IMR-90 (cell line): Measurements from ENCODE around the gene SEH1L. TPM values are rescaled to one million over a fixed set of nuclear protein-coding genes. Genes with fewer than 3 reads are reported as not detected.

Source experiments
- ATAC-seq: fragments of 200-7000 bp; cut with Tn5 transposase; 2 replicates; pipeline ENCODE4 v1.9.1; 2020; ENCODE audit warnings: low read depth, mild to moderate bottlenecking, moderate library complexity
- BruUV-seq: library from RNA; stranded (reverse); fragments of 400-500 nt; replicated peaks from 2 replicates; lab custom pipeline; 2021; lab: Mats Ljungman, UMichigan
- CTCF ChIA-PET: fragments of 300-600 bp; formaldehyde crosslinking; extraction: SDS; loops from one replicate; lab custom pipeline; 2021; ENCODE audit warnings: antibody characterized with exemption; lab: Yijun Ruan, JAX
- POLR2A ChIA-PET: fragments of 300-600 bp; sonication (Branson Sonifier 250); formaldehyde crosslinking; loops from one replicate; lab custom pipeline; 2022; ENCODE audit warnings: antibody characterized with exemption; ENCODE audit not compliant: unreplicated experiment; lab: Charles Lee
- DNase-seq: peaks from one replicate; pipeline ENCODE4 v3.0.0; 2013
- H2AFZ ChIP-seq: replicated peaks from 2 replicates; pipeline ENCODE3; 2013; ENCODE audit warnings: low read length, mild to moderate bottlenecking; ENCODE audit not compliant: poor library complexity
- H2AK5ac ChIP-seq: 2 replicates; pipeline ENCODE4 v1.6.1; 2013; ENCODE audit warnings: low read depth, low read length, inconsistent platforms
- H2AK9ac ChIP-seq: replicated peaks from 2 replicates; pipeline ENCODE3; 2013; ENCODE audit warnings: mild to moderate bottlenecking, low read depth, low read length, moderate library complexity; ENCODE audit not compliant: poor library complexity
- H2BK120ac ChIP-seq: 2 replicates; pipeline ENCODE4 v1.6.1; 2013; ENCODE audit warnings: low read depth, low read length, inconsistent platforms
- H2BK15ac ChIP-seq: 3 replicates; pipeline ENCODE4 v1.6.1; 2013; ENCODE audit warnings: low read depth, low read length, inconsistent platforms
- H2BK20ac ChIP-seq: 2 replicates; pipeline ENCODE4 v1.6.1; 2013; ENCODE audit warnings: low read depth, mild to moderate bottlenecking, inconsistent platforms, low read length, moderate library complexity
- H2BK5ac ChIP-seq: 2 replicates; pipeline ENCODE4 v1.6.1; 2013; ENCODE audit warnings: mild to moderate bottlenecking, low read depth, low read length, inconsistent platforms; ENCODE audit not compliant: poor library complexity, severe bottlenecking
- H3K14ac ChIP-seq: replicated peaks from 2 replicates; pipeline ENCODE4 v1.6.1; 2013; ENCODE audit warnings: low read depth, low read length, inconsistent platforms
- H3K18ac ChIP-seq: 2 replicates; pipeline ENCODE4 v1.6.1; 2013; ENCODE audit warnings: low read depth, low read length, control low read depth
- H3K23ac ChIP-seq: 2 replicates; pipeline ENCODE4 v1.6.1; 2013; ENCODE audit warnings: low read depth, low read length, inconsistent platforms
- H3K27ac ChIP-seq: 2 replicates; pipeline ENCODE4 v1.5.1; 2013; ENCODE audit warnings: mild to moderate bottlenecking, control low read depth, low read length; ENCODE audit not compliant: insufficient read depth
- H3K27me3 ChIP-seq: 2 replicates; pipeline ENCODE4 v1.6.1; 2013; ENCODE audit warnings: low read length; ENCODE audit not compliant: control insufficient read depth, insufficient read depth
- H3K36me3 ChIP-seq: 2 replicates; pipeline ENCODE4 v1.6.1; 2013; ENCODE audit warnings: low read length, mixed read lengths; ENCODE audit not compliant: control insufficient read depth, insufficient read depth
- H3K4ac ChIP-seq: 2 replicates; pipeline ENCODE4 v1.6.1; 2013; ENCODE audit warnings: low read depth, low read length, inconsistent platforms
- H3K4me1 ChIP-seq: 2 replicates; pipeline ENCODE4 v1.6.1; 2013; ENCODE audit warnings: low read length, mixed read lengths; ENCODE audit not compliant: control insufficient read depth, insufficient read depth
- H3K4me2 ChIP-seq: 2 replicates; pipeline ENCODE4 v1.6.1; 2013; ENCODE audit warnings: low read depth, mild to moderate bottlenecking, control low read depth, low read length, moderate library complexity
- H3K4me3 ChIP-seq: 2 replicates; pipeline ENCODE4 v1.5.1; 2013; ENCODE audit warnings: low read depth, mild to moderate bottlenecking, control low read depth, low read length, moderate library complexity; ENCODE audit not compliant: insufficient read depth
- H3K56ac ChIP-seq: 2 replicates; pipeline ENCODE4 v1.6.1; 2013; ENCODE audit warnings: low read length, inconsistent platforms; ENCODE audit not compliant: insufficient read depth; ENCODE audit errors: extremely low read depth
- H3K79me1 ChIP-seq, 2 experiments: 2 replicates each; pipeline ENCODE4 v1.6.1; 2013; ENCODE audit warnings: low read length in 2 of 2, inconsistent platforms in 1 of 2, low read depth in 1 of 2
- H3K9ac ChIP-seq: 2 replicates; pipeline ENCODE4 v1.6.1; 2013; ENCODE audit warnings: low read depth, low read length, control low read depth
- H3K9me1 ChIP-seq: 2 replicates; pipeline ENCODE4 v1.6.1; 2013; ENCODE audit warnings: low read length, inconsistent platforms; ENCODE audit not compliant: insufficient read depth
- H3K9me3 ChIP-seq: 2 replicates; pipeline ENCODE4 v1.6.1; 2013; ENCODE audit warnings: low read length; ENCODE audit not compliant: control insufficient read depth, insufficient read depth
- H4K20me1 ChIP-seq: 2 replicates; pipeline ENCODE4 v1.6.1; 2013; ENCODE audit warnings: low read length, inconsistent platforms; ENCODE audit not compliant: insufficient read depth
- H4K5ac ChIP-seq: 2 replicates; pipeline ENCODE4 v1.6.1; 2013; ENCODE audit warnings: mild to moderate bottlenecking, low read depth, low read length, control low read depth
- H4K8ac ChIP-seq, 2 experiments: 2 replicates each; pipeline ENCODE4 v1.6.1; 2013; ENCODE audit warnings: low read depth in 2 of 2, low read length in 2 of 2, control low read depth in 1 of 2, inconsistent platforms in 1 of 2
- H4K91ac ChIP-seq: 2 replicates; pipeline ENCODE4 v1.6.1; 2013; ENCODE audit warnings: low read depth, low read length, inconsistent platforms; ENCODE audit not compliant: insufficient read depth
- BHLHE40 ChIP-seq: fragments of 150-350 bp; IDR thresholded peaks from 2 replicates; pipeline ENCODE4 v1.6.1; 2016; ENCODE audit warnings: mild to moderate bottlenecking, low read depth, low read length
- CEBPB ChIP-seq: IDR thresholded peaks from 2 replicates; pipeline ENCODE4 v1.6.1; 2012; ENCODE audit warnings: low read depth, low read length, improper control_type of control experiment
- MAFK ChIP-seq: IDR thresholded peaks from 2 replicates; pipeline ENCODE4 v1.6.1; 2012; ENCODE audit warnings: low read depth, low read length, improper control_type of control experiment
- MAZ ChIP-seq: IDR thresholded peaks from 2 replicates; pipeline ENCODE4 v1.6.1; 2012; ENCODE audit warnings: low read depth, mild to moderate bottlenecking, low read length, improper control_type of control experiment, moderate library complexity, borderline replicate concordance
- NFE2L2 ChIP-seq: fragments of 150-350 bp; IDR thresholded peaks from 2 replicates; pipeline ENCODE4 v1.6.1; 2016; ENCODE audit warnings: low read depth, mild to moderate bottlenecking, low read length
- POLR2A ChIP-seq: IDR thresholded peaks from 2 replicates; pipeline ENCODE4 v1.6.1; 2012; ENCODE audit warnings: mild to moderate bottlenecking, low read depth, low read length
- RAD21 ChIP-seq: IDR thresholded peaks from 2 replicates; pipeline ENCODE4 v1.6.1; 2012; ENCODE audit warnings: low read length, improper control_type of control experiment
- RCOR1 ChIP-seq: IDR thresholded peaks from 2 replicates; pipeline ENCODE4 v1.6.1; 2012; ENCODE audit warnings: mild to moderate bottlenecking, low read length, improper control_type of control experiment; ENCODE audit not compliant: insufficient replicate concordance
- RFX5 ChIP-seq: IDR thresholded peaks from 2 replicates; pipeline ENCODE4 v1.8.0; 2012; ENCODE audit warnings: low read depth, mild to moderate bottlenecking, low read length, moderate library complexity
- SMC3 ChIP-seq: fragments of 150-350 bp; IDR thresholded peaks from 2 replicates; pipeline ENCODE4 v1.6.1; 2016; ENCODE audit warnings: low read depth, mild to moderate bottlenecking, antibody characterized with exemption, low read length, moderate library complexity
- WGBS, 2 experiments: methylation state at CpG; one replicate each; pipeline versions ENCODE4 v1.1.5 to v1.1.7; 2013; ENCODE audit warnings: missing lambda C conversion rate in 2 of 2; ENCODE audit not compliant: insufficient read length in 1 of 2; ENCODE audit errors: extremely low coverage in 2 of 2; 5-methylcytosine and 5-hydroxymethylcytosine counted together
- dilution Hi-C: fragments of 300-500 bp; cut with HindIII; formaldehyde crosslinking; loops from one replicate; pipeline ENCODE4 v1.14.3; 2018; ENCODE audit warnings: low sequenced_read_pairs; ENCODE audit not compliant: unreplicated experiment
- in situ Hi-C: fragments of 300-500 bp; cut with MboI; formaldehyde crosslinking; loops from 3 replicates; pipeline ENCODE4 v1.14.3; 2019; ENCODE audit warnings: low sequenced_read_pairs, inconsistent platforms, mixed read lengths
- intact Hi-C: fragments of 100-400 bp; cut with micrococcal nuclease; formaldehyde crosslinking; loops from 2 replicates; pipeline ENCODE4 v1.10.0; 2022
- polyA plus RNA-seq, 3 experiments: library from polyadenylated mRNA; depleted of rRNA; stranded (reverse); fragments of >200 nt; gene quantifications; 2 replicates each; pipeline ENCODE4 v1.2.3, GENCODE V29; 2012; ENCODE audit warnings: low replicate concordance in 1 of 3
- total RNA-seq: library from RNA; depleted of rRNA; stranded (reverse); fragments of >200 nt; gene quantifications from 2 replicates; pipeline ENCODE4 v1.2.3, GENCODE V29; 2012
- TF ChIP-seq, protein P1 (sequence below): conservative IDR thresholded peaks from 2 replicates; pipeline ENCODE4 v1.5.1; 2012; ENCODE audit warnings: mild to moderate bottlenecking, low read depth, low read length, improper control_type of control experiment
- TF ChIP-seq, protein P2 (sequence below): fragments of 150-350 bp; IDR thresholded peaks from 2 replicates; pipeline ENCODE4 v1.6.1; 2016; ENCODE audit warnings: low read depth, mild to moderate bottlenecking, low read length, moderate library complexity, borderline replicate concordance

The SEH1L gene
- total and polyA plus RNA-seq, 2 of the 4 experiments (the other 2 are of a cell fraction) = 27.6 to 45.5 TPM

DNA sequence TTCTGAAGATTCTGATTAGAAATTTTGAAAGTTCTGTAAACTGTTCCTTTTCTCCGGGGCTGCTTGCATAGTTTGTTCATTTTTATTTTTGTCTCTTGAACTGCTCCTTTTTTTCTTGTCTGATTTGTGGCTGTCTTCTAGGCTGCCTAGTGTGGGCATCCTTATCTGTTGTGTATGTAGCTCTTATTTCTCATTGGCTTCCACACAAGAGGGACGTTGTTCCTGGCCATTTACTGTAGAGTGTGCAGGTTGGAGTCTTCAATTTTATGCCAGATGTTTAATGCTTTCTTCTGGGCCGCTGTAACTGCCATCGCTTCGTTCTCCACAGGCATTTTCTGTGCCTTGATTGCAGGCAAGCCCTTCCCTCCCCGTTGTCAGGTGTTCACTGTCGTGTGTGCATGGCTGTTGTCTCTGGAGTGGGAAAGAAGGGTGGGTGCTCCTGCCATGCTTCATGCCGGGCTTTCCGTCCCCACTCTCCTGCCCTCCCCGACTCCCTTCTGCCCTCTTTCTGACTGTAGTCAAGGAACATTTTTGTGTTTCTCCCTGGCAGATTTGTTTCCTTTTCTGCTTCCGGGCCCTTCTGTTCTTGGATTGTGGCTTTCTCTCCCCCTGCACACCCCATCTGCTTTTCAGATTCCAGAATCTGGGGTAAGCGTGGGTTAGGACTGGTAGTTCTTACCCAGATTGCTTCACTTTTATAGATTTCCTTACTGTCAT, 58.9 kb downstream of the SEH1L start:
- H4K91ac ChIP-seq = no peak overlapping the region
- H3K79me1 ChIP-seq = peaks cover 29 to 37% of the 10 kb centered on the region in 2 experiments
- no peak overlapping the region for H3K4me3 ChIP-seq
- H4K5ac ChIP-seq = no peak overlapping the region
- dilution Hi-C loops (no loop called here), in situ Hi-C loops (loop anchor here (25.0 kb wide), 1 partner anchor 631 kb away; no protein-coding TSS in a partner anchor), intact Hi-C loops (loop anchor here (10.0 kb wide), 1 partner anchor 528 kb away; no protein-coding TSS in a partner anchor)
- H4K8ac ChIP-seq = no peak overlapping the region
- H3K9ac ChIP-seq = no peak overlapping the region
- H3K56ac ChIP-seq = no peak overlapping the region
- H3K23ac ChIP-seq = no peak overlapping the region; the same call in 1 of the 2 replicates
- H3K27ac ChIP-seq = no peak overlapping the region
- POLR2A ChIA-PET = no interaction called here
- CTCF ChIA-PET = interaction anchor here (0.6 kb wide), 1 partner anchor 8 kb away, joined by 4 read pairs; no protein-coding TSS in a partner anchor
- no peak overlapping the region for H3K4me2 ChIP-seq
- H3K9me3 ChIP-seq = no peaks in the 10 kb centered on the region
- BruUV-seq = no TSS peak
- H2AFZ ChIP-seq = no peak overlapping the region
- no peak overlapping the region for H2BK5ac ChIP-seq
- no peaks in the 10 kb centered on the region for H3K27me3 ChIP-seq
- peaks cover 4% of the 10 kb centered on the region; the same call in 1 of the 2 replicates for H4K20me1 ChIP-seq
- H3K18ac ChIP-seq = no peak overlapping the region
- H3K4ac ChIP-seq = no peak overlapping the region
- H3K9me1 ChIP-seq = peaks cover 11% of the 10 kb centered on the region; the same call in 1 of the 2 replicates
- no peak overlapping the region for H2BK15ac ChIP-seq
- peaks cover 18% of the 10 kb centered on the region for H3K36me3 ChIP-seq
- DNase-seq = no peak
- H3K4me1 ChIP-seq = no peaks in the 10 kb centered on the region
- no peak for TF ChIP-seq RCOR1
- TF ChIP-seq CEBPB = no peak
- TF ChIP-seq, protein P1, sequence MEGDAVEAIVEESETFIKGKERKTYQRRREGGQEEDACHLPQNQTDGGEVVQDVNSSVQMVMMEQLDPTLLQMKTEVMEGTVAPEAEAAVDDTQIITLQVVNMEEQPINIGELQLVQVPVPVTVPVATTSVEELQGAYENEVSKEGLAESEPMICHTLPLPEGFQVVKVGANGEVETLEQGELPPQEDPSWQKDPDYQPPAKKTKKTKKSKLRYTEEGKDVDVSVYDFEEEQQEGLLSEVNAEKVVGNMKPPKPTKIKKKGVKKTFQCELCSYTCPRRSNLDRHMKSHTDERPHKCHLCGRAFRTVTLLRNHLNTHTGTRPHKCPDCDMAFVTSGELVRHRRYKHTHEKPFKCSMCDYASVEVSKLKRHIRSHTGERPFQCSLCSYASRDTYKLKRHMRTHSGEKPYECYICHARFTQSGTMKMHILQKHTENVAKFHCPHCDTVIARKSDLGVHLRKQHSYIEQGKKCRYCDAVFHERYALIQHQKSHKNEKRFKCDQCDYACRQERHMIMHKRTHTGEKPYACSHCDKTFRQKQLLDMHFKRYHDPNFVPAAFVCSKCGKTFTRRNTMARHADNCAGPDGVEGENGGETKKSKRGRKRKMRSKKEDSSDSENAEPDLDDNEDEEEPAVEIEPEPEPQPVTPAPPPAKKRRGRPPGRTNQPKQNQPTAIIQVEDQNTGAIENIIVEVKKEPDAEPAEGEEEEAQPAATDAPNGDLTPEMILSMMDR = no peak
- no peak for TF ChIP-seq MAZ
- TF ChIP-seq, protein P2, sequence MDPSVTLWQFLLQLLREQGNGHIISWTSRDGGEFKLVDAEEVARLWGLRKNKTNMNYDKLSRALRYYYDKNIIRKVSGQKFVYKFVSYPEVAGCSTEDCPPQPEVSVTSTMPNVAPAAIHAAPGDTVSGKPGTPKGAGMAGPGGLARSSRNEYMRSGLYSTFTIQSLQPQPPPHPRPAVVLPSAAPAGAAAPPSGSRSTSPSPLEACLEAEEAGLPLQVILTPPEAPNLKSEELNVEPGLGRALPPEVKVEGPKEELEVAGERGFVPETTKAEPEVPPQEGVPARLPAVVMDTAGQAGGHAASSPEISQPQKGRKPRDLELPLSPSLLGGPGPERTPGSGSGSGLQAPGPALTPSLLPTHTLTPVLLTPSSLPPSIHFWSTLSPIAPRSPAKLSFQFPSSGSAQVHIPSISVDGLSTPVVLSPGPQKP = no peak
- no peak for TF ChIP-seq RFX5
- TF ChIP-seq NFE2L2 = no peak
- no peak for TF ChIP-seq SMC3
- TF ChIP-seq RAD21 = no peak
- no peak for TF ChIP-seq BHLHE40
- TF ChIP-seq MAFK = no peak
- no peak for TF ChIP-seq POLR2A
- H2AK9ac ChIP-seq = no peak overlapping the region
- no peak overlapping the region for H2BK120ac ChIP-seq
- no peak overlapping the region for H3K14ac ChIP-seq
- no CpG with 5 or more reads among the region's 12 CpGs for WGBS, 2 experiments
- no peak overlapping the region for H2AK5ac ChIP-seq
- no peak overlapping the region for H2BK20ac ChIP-seq
- no peak for ATAC-seq
